ENCODE results near the gene LIMCH1. TPM values are rescaled to one million over a fixed set of nuclear protein-coding genes. Genes with fewer than 3 reads are reported as not detected.

LIMCH1 gene
- total RNA-seq, 1 experiment from 2014 or later: 10.4 TPM

- Histone ChIP-seq H3K79me2 (ENCODE audit: insufficient read depth, low read length) (no peaks in the 10 kb centered on the region), H3K4me3 (replicated peaks in 1 of 2; ENCODE audit: low read depth in 1 of 2, low read length in 2 of 2) (no peak overlapping the region), H3K27me3 (ENCODE audit: insufficient read depth, low read length) (no peaks in the 10 kb centered on the region), H3K36me3 (ENCODE audit: control insufficient read depth in 1 of 2, insufficient read depth in 2 of 2, low read length in 2 of 2) (no peaks in the 10 kb centered on the region), H3K9me3 (ENCODE audit: control insufficient read depth in 1 of 2, insufficient read depth in 1 of 2, low read depth in 1 of 2, low read length in 2 of 2) (no peaks in the 10 kb centered on the region), H2AFZ (ENCODE audit: low read depth, low read length, poor library complexity, severe bottlenecking) (no peak overlapping the region), H3K4me2 (ENCODE audit: low read length) (no peak overlapping the region), H3K4me1 (ENCODE audit: control insufficient read depth in 1 of 2, insufficient read depth in 2 of 2, low read length in 2 of 2) (peaks cover 0 to 6% of the 10 kb centered on the region in 2 experiments; a peak in 1 of 4 replicates), H4K20me1 (ENCODE audit: insufficient read depth) (no peaks in the 10 kb centered on the region), H3K27ac (ENCODE audit: low read depth, low read length) (no peak overlapping the region), H3K9ac (ENCODE audit: low read length) (no peak overlapping the region), H3K9me2 (ENCODE audit: insufficient read depth) (no peaks in the 10 kb centered on the region)
- DNase-seq (ENCODE audit: low read depth, low spot score): no peak
- POLR2A ChIA-PET: no interaction called here
- BruUV-seq (replicated peaks): no TSS peak
- no peak for TF ChIP-seq POLR2AphosphoS5 (IDR thresholded peaks at IDR 0.05; ENCODE audit: low read depth, low read length)
- no peak for TF ChIP-seq SIN3A (IDR thresholded peaks at IDR 0.05; ENCODE audit: low read depth)
- no peak for TF ChIP-seq ZFX (IDR thresholded peaks at IDR 0.05)
- no peak for TF ChIP-seq RAD21 (IDR thresholded peaks at IDR 0.05; ENCODE audit: low read depth)
- no peak for TF ChIP-seq EGR1 (IDR thresholded peaks at IDR 0.05; ENCODE audit: low read depth)
- no peak for TF ChIP-seq EZH2phosphoT487 (IDR thresholded peaks at IDR 0.05; ENCODE audit: borderline replicate concordance)
- TF ChIP-seq ZNF274 (IDR thresholded peaks at IDR 0.05; ENCODE audit: low read depth, low read length): no peak
- no peak for TF ChIP-seq SP1 (IDR thresholded peaks at IDR 0.05; ENCODE audit: low read depth)
- no peak for TF ChIP-seq ATF3 (IDR thresholded peaks at IDR 0.05)
- no peak for TF ChIP-seq SRF (IDR thresholded peaks at IDR 0.05; ENCODE audit: low read depth)
- no peak for TF ChIP-seq MAX (IDR thresholded peaks at IDR 0.05)
- TF ChIP-seq REST (IDR thresholded peaks at IDR 0.05; ENCODE audit: low read depth): no peak
- no peak for TF ChIP-seq CBX3 (IDR thresholded peaks at IDR 0.05; ENCODE audit: low read depth)
- no peak for ATAC-seq
- intact Hi-C loops (cut with micrococcal nuclease): no loop called here
- CTCF ChIA-PET: no interaction called here
- RAD21 ChIA-PET (ENCODE audit: low non-redundant PET in 1 of 2, low total read pairs in 2 of 2, uncharacterized antibody in 2 of 2, unreplicated experiment in 2 of 2): no interaction called here
Measured at GRCh38 chr4:41514766-41515481, 23.0 kb upstream of the LIMCH1 start.
